ENCODE results near the gene AIFM2. TPM values are rescaled to one million over a fixed set of nuclear protein-coding genes. Genes with fewer than 3 reads are reported as not detected.
"Not testable (repeated sequence)": the region's sequence is repeated elsewhere in the genome, so short reads cannot be mapped to it uniquely, and the experiment has no call there.

Gene AIFM2
- total and polyA plus RNA-seq, 9 donors: 1.9 to 3.3 (median 2.6) TPM

- peaks cover 16% of the 10 kb centered on the region for H3K36me3 ChIP-seq (ENCODE audit: control insufficient read depth, insufficient read depth, low read length)
- 75% methylated on average over 1 of the region's 2 CpGs for WGBS (ENCODE audit: insufficient coverage)
- DNase-seq; H3K9me3 ChIP-seq (replicated peaks; ENCODE audit: control insufficient read depth, low read depth, low read length); H3K27ac ChIP-seq (ENCODE audit: low read length); H3K4me1 ChIP-seq (ENCODE audit: control insufficient read depth, insufficient read depth, low read length); H3K27me3 ChIP-seq (ENCODE audit: control insufficient read depth, insufficient read depth, low read length); H3K4me3 ChIP-seq (ENCODE audit: low read length): not testable (repeated sequence)
These were observed 51.8 kb downstream of the AIFM2 start for GRCh38 chr10:70080789-70081188.

GRCh38 chr10:70078937-70079336 is 53.7 kb downstream of the AIFM2 start:
- H3K27ac ChIP-seq (ENCODE audit: low read length): no peak overlapping the region
- 87% methylated on average over 7 of the region's 7 CpGs for WGBS (ENCODE audit: insufficient coverage)

DNA sequence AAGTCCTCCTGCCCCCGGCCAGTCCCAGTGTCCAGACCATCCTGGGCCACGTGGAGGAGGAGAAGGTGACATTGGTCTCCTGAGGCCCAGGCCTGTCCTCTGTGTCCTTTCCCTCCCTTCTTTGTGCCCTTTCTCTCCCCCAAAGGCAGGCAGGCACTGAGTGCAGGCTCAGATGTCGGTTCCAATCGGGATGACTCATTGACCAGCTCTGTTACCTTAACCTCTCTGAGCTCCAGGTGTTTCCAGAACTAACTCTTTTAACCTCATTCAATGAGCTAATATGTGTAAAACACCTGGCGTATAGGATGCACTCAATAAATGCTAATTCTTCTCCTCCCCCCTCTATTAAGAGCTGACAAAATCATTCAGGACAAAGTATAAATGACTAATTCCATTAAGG is 54.3 kb downstream of the AIFM2 start:
- H3K36me3 ChIP-seq (ENCODE audit: control insufficient read depth, insufficient read depth, low read length): peaks cover 21% of the 10 kb centered on the region
- no peaks in the 10 kb centered on the region for H3K9me3 ChIP-seq (replicated peaks; ENCODE audit: control insufficient read depth, low read depth, low read length)
- H3K27ac ChIP-seq (ENCODE audit: low read length): no peak overlapping the region
- no peak overlapping the region for H3K4me3 ChIP-seq (ENCODE audit: low read length)
- H3K27me3 ChIP-seq (ENCODE audit: control insufficient read depth, insufficient read depth, low read length): no peaks in the 10 kb centered on the region
- 70% methylated on average over 2 of the region's 5 CpGs for WGBS (ENCODE audit: insufficient coverage)
- no peak for DNase-seq
- no peaks in the 10 kb centered on the region for H3K4me1 ChIP-seq (ENCODE audit: control insufficient read depth, insufficient read depth, low read length)

More at GRCh38 chr10:70078937-70079336, 53.7 kb downstream of the AIFM2 start:
- no peak for DNase-seq
- H3K4me3 ChIP-seq (ENCODE audit: low read length): no peak overlapping the region
- no peaks in the 10 kb centered on the region for H3K27me3 ChIP-seq (ENCODE audit: control insufficient read depth, insufficient read depth, low read length)
- H3K4me1 ChIP-seq (ENCODE audit: control insufficient read depth, insufficient read depth, low read length): no peaks in the 10 kb centered on the region
- no peaks in the 10 kb centered on the region for H3K9me3 ChIP-seq (replicated peaks; ENCODE audit: control insufficient read depth, low read depth, low read length)
- peaks cover 21% of the 10 kb centered on the region for H3K36me3 ChIP-seq (ENCODE audit: control insufficient read depth, insufficient read depth, low read length)

DNA sequence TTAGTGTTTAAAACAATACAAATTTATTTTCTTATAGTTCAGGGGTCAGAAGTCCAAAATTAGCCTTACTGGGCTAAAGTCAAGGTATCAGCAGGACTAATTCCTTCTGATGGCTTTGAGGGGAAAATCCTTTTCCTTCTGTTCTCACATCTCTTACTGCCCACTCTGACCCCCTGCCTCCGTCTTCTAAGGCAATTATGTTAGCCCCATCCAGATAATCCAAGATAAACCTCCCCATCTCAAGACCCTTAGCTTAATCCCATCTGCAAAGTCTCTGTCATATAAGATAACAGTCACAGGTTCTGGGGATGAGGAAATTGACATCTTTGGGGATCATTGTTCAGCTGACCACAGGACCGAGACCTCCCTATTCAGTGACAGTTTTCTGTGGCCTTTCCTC is 57.7 kb downstream of the AIFM2 start:
- peaks cover 21% of the 10 kb centered on the region for H3K36me3 ChIP-seq (ENCODE audit: control insufficient read depth, insufficient read depth, low read length)
- H3K9me3 ChIP-seq (replicated peaks; ENCODE audit: control insufficient read depth, low read depth, low read length): no peaks in the 10 kb centered on the region
- H3K4me1 ChIP-seq (ENCODE audit: control insufficient read depth, insufficient read depth, low read length): no peaks in the 10 kb centered on the region
- H3K4me3 ChIP-seq (ENCODE audit: low read length): no peak overlapping the region
- no CpG with 5 or more reads among the region's 2 CpGs for WGBS (ENCODE audit: insufficient coverage)
- no peak for DNase-seq
- H3K27ac ChIP-seq (ENCODE audit: low read length): no peak overlapping the region
- no peaks in the 10 kb centered on the region for H3K27me3 ChIP-seq (ENCODE audit: control insufficient read depth, insufficient read depth, low read length)

GRCh38 chr10:70074165-70074564 is 58.5 kb downstream of the AIFM2 start:
- 57% methylated on average over 1 of the region's 2 CpGs for WGBS (ENCODE audit: insufficient coverage)
- Histone ChIP-seq H3K27me3 (ENCODE audit: control insufficient read depth, insufficient read depth, low read length) (no peaks in the 10 kb centered on the region), H3K36me3 (ENCODE audit: control insufficient read depth, insufficient read depth, low read length) (peaks cover 16% of the 10 kb centered on the region), H3K9me3 (replicated peaks; ENCODE audit: control insufficient read depth, low read depth, low read length) (no peaks in the 10 kb centered on the region), H3K4me3 (ENCODE audit: low read length) (no peak overlapping the region), H3K4me1 (ENCODE audit: control insufficient read depth, insufficient read depth, low read length) (no peaks in the 10 kb centered on the region), H3K27ac (ENCODE audit: low read length) (no peak overlapping the region)
- no peak for DNase-seq

GRCh38 chr10:70070834-70071233 is 61.8 kb downstream of the AIFM2 start:
- Histone ChIP-seq H3K9me3 (replicated peaks; ENCODE audit: control insufficient read depth, low read depth, low read length) (no peaks in the 10 kb centered on the region), H3K27me3 (ENCODE audit: control insufficient read depth, insufficient read depth, low read length) (no peaks in the 10 kb centered on the region), H3K27ac (ENCODE audit: low read length) (no peak overlapping the region), H3K4me3 (ENCODE audit: low read length) (no peak overlapping the region), H3K4me1 (ENCODE audit: control insufficient read depth, insufficient read depth, low read length) (no peaks in the 10 kb centered on the region), H3K36me3 (ENCODE audit: control insufficient read depth, insufficient read depth, low read length) (peaks cover 6% of the 10 kb centered on the region)
- 88% methylated on average over 5 of the region's 11 CpGs for WGBS (ENCODE audit: insufficient coverage)
- DNase-seq: no peak

DNA sequence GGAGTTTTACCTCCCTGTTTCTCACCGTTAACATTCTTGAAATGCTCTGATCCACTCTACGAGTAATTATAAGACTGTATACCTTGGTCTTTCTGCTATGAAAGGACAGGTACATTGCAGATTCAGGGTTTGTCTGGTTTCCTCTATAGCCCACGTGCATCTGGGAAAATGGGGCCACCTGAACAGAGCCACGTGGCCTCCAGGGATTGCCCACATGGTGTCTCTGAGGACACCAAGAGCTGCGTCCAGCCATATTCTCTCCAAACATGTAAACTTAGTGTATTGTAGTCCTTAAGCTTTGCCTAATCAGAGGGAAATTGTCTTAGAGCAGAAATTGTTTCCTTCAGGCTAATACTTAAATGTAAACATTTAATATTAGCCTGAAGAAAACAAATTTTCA is 63.3 kb downstream of the AIFM2 start:
- Histone ChIP-seq H3K36me3 (ENCODE audit: control insufficient read depth, insufficient read depth, low read length) (no peaks in the 10 kb centered on the region), H3K9me3 (replicated peaks; ENCODE audit: control insufficient read depth, low read depth, low read length) (no peaks in the 10 kb centered on the region), H3K4me3 (ENCODE audit: low read length) (no peak overlapping the region), H3K27me3 (ENCODE audit: control insufficient read depth, insufficient read depth, low read length) (no peaks in the 10 kb centered on the region), H3K4me1 (ENCODE audit: control insufficient read depth, insufficient read depth, low read length) (no peaks in the 10 kb centered on the region), H3K27ac (ENCODE audit: low read length) (no peak overlapping the region)
- 48% methylated on average over 2 of the region's 5 CpGs for WGBS (ENCODE audit: insufficient coverage)
- DNase-seq: no peak

DNA sequence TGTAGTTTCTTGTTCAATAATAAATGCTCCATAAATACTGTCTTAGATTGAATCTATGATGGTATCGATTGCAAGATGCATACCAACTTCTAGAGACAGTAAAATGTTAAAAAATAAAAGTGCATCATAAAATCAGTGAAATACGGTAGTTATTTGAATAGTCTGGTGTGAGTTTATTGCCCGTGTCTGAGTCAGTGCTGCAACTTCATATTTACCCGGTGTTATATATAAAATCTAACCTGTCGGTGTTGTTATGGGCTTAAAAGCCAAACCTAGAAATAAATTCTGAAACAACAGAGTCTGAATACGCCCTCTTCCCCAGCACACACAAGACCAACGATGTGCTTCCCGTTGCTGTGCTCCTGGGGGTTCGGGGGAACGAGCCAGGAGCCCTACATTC is 63.7 kb downstream of the AIFM2 start:
- Histone ChIP-seq H3K27ac (ENCODE audit: low read length) (no peak overlapping the region), H3K4me3 (ENCODE audit: low read length) (no peak overlapping the region), H3K4me1 (ENCODE audit: control insufficient read depth, insufficient read depth, low read length) (no peaks in the 10 kb centered on the region), H3K27me3 (ENCODE audit: control insufficient read depth, insufficient read depth, low read length) (no peaks in the 10 kb centered on the region), H3K9me3 (replicated peaks; ENCODE audit: control insufficient read depth, low read depth, low read length) (no peaks in the 10 kb centered on the region), H3K36me3 (ENCODE audit: control insufficient read depth, insufficient read depth, low read length) (no peaks in the 10 kb centered on the region)
- DNase-seq: no peak
- 75% methylated on average over 6 of the region's 10 CpGs for WGBS (ENCODE audit: insufficient coverage)

GRCh38 chr10:70067586-70067985 is 65.0 kb downstream of the AIFM2 start:
- no peak overlapping the region for H3K4me3 ChIP-seq (ENCODE audit: low read length)
- DNase-seq: no peak

GRCh38 chr10:70066190-70066589 is 66.4 kb downstream of the AIFM2 start:
- Histone ChIP-seq H3K27ac (ENCODE audit: low read length) (no peak overlapping the region), H3K4me3 (ENCODE audit: low read length) (no peak overlapping the region), H3K9me3 (replicated peaks; ENCODE audit: control insufficient read depth, low read depth, low read length) (no peaks in the 10 kb centered on the region), H3K4me1 (ENCODE audit: control insufficient read depth, insufficient read depth, low read length) (no peaks in the 10 kb centered on the region), H3K36me3 (ENCODE audit: control insufficient read depth, insufficient read depth, low read length) (no peaks in the 10 kb centered on the region), H3K27me3 (ENCODE audit: control insufficient read depth, insufficient read depth, low read length) (no peaks in the 10 kb centered on the region)
- DNase-seq: no peak
- 88% methylated on average over 1 of the region's 3 CpGs for WGBS (ENCODE audit: insufficient coverage)

More at GRCh38 chr10:70067586-70067985, 65.0 kb downstream of the AIFM2 start:
- Histone ChIP-seq H3K4me1 (ENCODE audit: control insufficient read depth, insufficient read depth, low read length) (no peaks in the 10 kb centered on the region), H3K27me3 (ENCODE audit: control insufficient read depth, insufficient read depth, low read length) (no peaks in the 10 kb centered on the region), H3K27ac (ENCODE audit: low read length) (no peak overlapping the region), H3K36me3 (ENCODE audit: control insufficient read depth, insufficient read depth, low read length) (no peaks in the 10 kb centered on the region), H3K9me3 (replicated peaks; ENCODE audit: control insufficient read depth, low read depth, low read length) (no peaks in the 10 kb centered on the region)
- WGBS (ENCODE audit: insufficient coverage): 80% methylated on average over 1 of the region's 2 CpGs

GRCh38 chr10:70064486-70064885 is 68.1 kb downstream of the AIFM2 start:
- no peaks in the 10 kb centered on the region for H3K36me3 ChIP-seq (ENCODE audit: control insufficient read depth, insufficient read depth, low read length)
- no peaks in the 10 kb centered on the region for H3K4me1 ChIP-seq (ENCODE audit: control insufficient read depth, insufficient read depth, low read length)
- no peak overlapping the region for H3K27ac ChIP-seq (ENCODE audit: low read length)
- no CpG with 5 or more reads among the region's 4 CpGs for WGBS (ENCODE audit: insufficient coverage)
- no peaks in the 10 kb centered on the region for H3K27me3 ChIP-seq (ENCODE audit: control insufficient read depth, insufficient read depth, low read length)
- H3K4me3 ChIP-seq (ENCODE audit: low read length): no peak overlapping the region
- H3K9me3 ChIP-seq (replicated peaks; ENCODE audit: control insufficient read depth, low read depth, low read length): no peaks in the 10 kb centered on the region
- no peak for DNase-seq

All from muscle of leg (tissue), 11 donors.